Ovary (tissue), 3 donors: ENCODE measurements around the gene PAM.

ENCODE experiments used
- CTCF ChIP-seq, 3 donors: fragments of 450-650 bp in 2 of 3; fragments of 200-600 bp in 1 of 3; IDR thresholded peaks; one replicate each; pipeline versions ENCODE4 v1.5.1 to v1.8.0; 2016 to 2022; ENCODE audit warnings: antibody characterized with exemption in 3 of 3, mild to moderate bottlenecking in 1 of 3
- EP300 ChIP-seq: sonication (generic); formaldehyde crosslinking; IDR thresholded peaks from one replicate; pipeline ENCODE4 v1.6.1; 2017; ENCODE audit warnings: antibody characterized with exemption
- POLR2A ChIP-seq: fragments of 450-650 bp; IDR thresholded peaks from one replicate; pipeline ENCODE4 v1.6.1; 2017; ENCODE audit warnings: antibody characterized with exemption, mild to moderate bottlenecking, moderate library complexity
- donor health status: DM: no; HTN: no; CAD: no.

- TF ChIP-seq CTCF (IDR thresholded peaks at IDR 0.05) = no peak
- TF ChIP-seq POLR2A = no peak
- no peak for TF ChIP-seq EP300
Measured at GRCh38 chr5:102815084-102815483, 60.0 kb downstream of the PAM start.
